WTC11 (cell line): ENCODE measurements around the gene LILRB1. TPM values are rescaled to one million over a fixed set of nuclear protein-coding genes. Genes with fewer than 3 reads are reported as not detected.

Source experiments
- ATAC-seq: fragments of 200-7000 bp; cut with Tn5 transposase; 2 replicates; pipeline ENCODE4 v1.10.0; 2021; ENCODE audit warnings: mild to moderate bottlenecking, moderate library complexity
- CTCF ChIA-PET: fragments of 300-600 bp; sonication (Branson Sonifier 250); formaldehyde crosslinking; loops from one replicate; lab custom pipeline; 2021; ENCODE audit warnings: antibody characterized with exemption; lab: Charles Lee
- POLR2A ChIA-PET: fragments of 350-600 bp; sonication (Branson Sonifier 250); formaldehyde crosslinking; loops from one replicate; lab custom pipeline; 2021; ENCODE audit warnings: antibody characterized with exemption; lab: Charles Lee
- DNase-seq: peaks from one replicate; pipeline ENCODE4 v3.0.0; 2021; ENCODE audit warnings: low spot score
- H3K27ac Mint-ChIP-seq: 2 replicates; pipeline ENCODE4 v1.8.0; 2021; ENCODE audit warnings: mixed read lengths
- H3K27me3 Mint-ChIP-seq: 2 replicates; pipeline ENCODE4 v1.8.0; 2021; ENCODE audit warnings: low read depth, mild to moderate bottlenecking, moderate library complexity, mixed read lengths
- H3K36me3 Mint-ChIP-seq: 2 replicates; pipeline ENCODE4 v1.8.0; 2021; ENCODE audit warnings: mixed read lengths
- H3K4me1 Mint-ChIP-seq: 2 replicates; pipeline ENCODE4 v1.8.0; 2022; ENCODE audit warnings: mixed read lengths
- H3K4me3 Mint-ChIP-seq: 2 replicates; pipeline ENCODE4 v1.8.0; 2021; ENCODE audit warnings: mild to moderate bottlenecking, moderate library complexity, mixed read lengths
- H3K9me3 Mint-ChIP-seq: 2 replicates; pipeline ENCODE4 v1.8.0; 2021; ENCODE audit warnings: mixed read lengths
- ATF2 ChIP-seq: sonication (generic); formaldehyde crosslinking; IDR thresholded peaks from 2 replicates; pipeline ENCODE4 v1.8.1; 2022; ENCODE audit warnings: low read depth, missing genetic modification reagents, borderline replicate concordance
- E2F4 ChIP-seq: sonication (generic); formaldehyde crosslinking; IDR thresholded peaks from 2 replicates; pipeline ENCODE4 v1.8.1; 2022; ENCODE audit warnings: low read depth, mild to moderate bottlenecking, moderate library complexity, missing genetic modification reagents, borderline replicate concordance
- E2F5 ChIP-seq: sonication (generic); formaldehyde crosslinking; IDR thresholded peaks from 2 replicates; pipeline ENCODE4 v1.8.1; 2022; ENCODE audit warnings: mild to moderate bottlenecking, moderate library complexity, missing genetic modification reagents
- FOXJ3 ChIP-seq: sonication (generic); formaldehyde crosslinking; IDR thresholded peaks from 2 replicates; pipeline ENCODE4 v1.9.0; 2021; ENCODE audit warnings: missing genetic modification reagents, mild to moderate bottlenecking, borderline replicate concordance
- MXD4 ChIP-seq: fragments of 250-450 bp; sonication (Bioruptor Pico); IDR thresholded peaks from 2 replicates; pipeline ENCODE4 v1.8.0; 2021; ENCODE audit warnings: mild to moderate bottlenecking, moderate library complexity, borderline replicate concordance
- MYBL2 ChIP-seq: sonication (generic); formaldehyde crosslinking; IDR thresholded peaks from 2 replicates; pipeline ENCODE4 v1.8.1; 2023; ENCODE audit warnings: mild to moderate bottlenecking, moderate library complexity, missing genetic modification reagents
- NR2C2 ChIP-seq: sonication (generic); formaldehyde crosslinking; IDR thresholded peaks from 2 replicates; pipeline ENCODE4 v1.8.0; 2022; ENCODE audit warnings: mild to moderate bottlenecking, missing genetic modification reagents
- SMAD3 ChIP-seq: sonication (generic); formaldehyde crosslinking; IDR thresholded peaks from 2 replicates; pipeline ENCODE4 v1.8.0; 2022; ENCODE audit warnings: missing genetic modification reagents, mild to moderate bottlenecking, borderline replicate concordance
- ZNF263 ChIP-seq: sonication (generic); formaldehyde crosslinking; IDR thresholded peaks from 2 replicates; pipeline ENCODE4 v1.8.1; 2022; ENCODE audit warnings: low read depth, mild to moderate bottlenecking, moderate library complexity, missing genetic modification reagents
- ZNF416 ChIP-seq: fragments of 250-450 bp; sonication (Bioruptor Pico); IDR thresholded peaks from 2 replicates; pipeline ENCODE4 v1.9.0; 2021; ENCODE audit warnings: mild to moderate bottlenecking, inconsistent platforms
- ZNF423 ChIP-seq: fragments of 250-450 bp; sonication (Bioruptor Pico); IDR thresholded peaks from 2 replicates; pipeline ENCODE4 v2.1.2; 2022; ENCODE audit warnings: mild to moderate bottlenecking, moderate library complexity
- ZNF671 ChIP-seq: fragments of 250-450 bp; sonication (Bioruptor Pico); IDR thresholded peaks from 2 replicates; pipeline ENCODE4 v1.8.0; 2021; ENCODE audit warnings: mild to moderate bottlenecking
- ZSCAN18 ChIP-seq: fragments of 250-450 bp; sonication (Bioruptor Pico); IDR thresholded peaks from 2 replicates; pipeline ENCODE4 v2.1.2; 2022; ENCODE audit warnings: mild to moderate bottlenecking, moderate library complexity
- total RNA-seq: library from RNA; stranded (reverse); gene quantifications from 3 replicates; pipeline ENCODE4 v1.2.3, GENCODE V29; 2021
- TF ChIP-seq, protein P1 (sequence below): fragments of 250-450 bp; sonication (Bioruptor Pico); IDR thresholded peaks from 2 replicates; pipeline ENCODE4 v1.9.0; 2021; ENCODE audit warnings: mild to moderate bottlenecking
- TF ChIP-seq, protein P2 (sequence below): sonication (generic); formaldehyde crosslinking; IDR thresholded peaks from 2 replicates; pipeline ENCODE4 v1.8.0; 2023; ENCODE audit warnings: missing genetic modification reagents, mild to moderate bottlenecking, borderline replicate concordance
- TF ChIP-seq, protein P3 (sequence below): sonication (generic); formaldehyde crosslinking; IDR thresholded peaks from 2 replicates; pipeline ENCODE4 v1.8.1; 2022; ENCODE audit warnings: missing genetic modification reagents, borderline replicate concordance
- TF ChIP-seq, protein P4 (sequence below): sonication (generic); formaldehyde crosslinking; IDR thresholded peaks from 2 replicates; pipeline ENCODE4 v1.8.1; 2023; ENCODE audit warnings: mild to moderate bottlenecking, missing genetic modification reagents

Gene LILRB1
- total RNA-seq, 1 experiment from 2014 or later = not detected

DNA sequence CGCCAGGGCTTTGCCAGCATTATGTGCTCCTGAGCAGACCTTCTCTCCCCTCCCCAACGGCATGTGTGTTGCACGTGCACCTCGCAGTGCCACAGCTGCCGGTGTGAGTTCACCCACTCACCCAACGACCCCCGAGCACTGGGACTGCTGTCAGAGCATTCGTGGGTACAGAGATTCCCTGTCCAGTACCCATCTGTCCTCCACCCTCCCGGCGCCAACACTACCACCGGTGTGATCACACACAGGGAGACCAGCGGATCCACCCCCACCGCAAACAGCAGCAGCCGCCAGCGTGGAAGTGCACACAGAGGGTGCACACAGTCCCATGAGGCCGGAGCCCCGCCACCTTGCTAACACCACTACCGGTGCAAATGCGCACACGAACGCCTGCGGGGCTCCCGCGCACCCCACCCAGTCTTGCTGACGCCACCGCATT, 20.9 kb upstream of the LILRB1 start:
- ChIA-PET CTCF (no interaction called here), POLR2A (no interaction called here)
- Mint-ChIP-seq H3K9me3 (peaks cover 92% of the 10 kb centered on the region), H3K27me3 (peaks cover 9% of the 10 kb centered on the region; the same call in 1 of the 2 replicates), H3K36me3 (peaks cover 68% of the 10 kb centered on the region), H3K27ac (no peak overlapping the region), H3K4me3 (no peak overlapping the region), H3K4me1 (no peaks in the 10 kb centered on the region)
- TF ChIP-seq, protein P1, sequence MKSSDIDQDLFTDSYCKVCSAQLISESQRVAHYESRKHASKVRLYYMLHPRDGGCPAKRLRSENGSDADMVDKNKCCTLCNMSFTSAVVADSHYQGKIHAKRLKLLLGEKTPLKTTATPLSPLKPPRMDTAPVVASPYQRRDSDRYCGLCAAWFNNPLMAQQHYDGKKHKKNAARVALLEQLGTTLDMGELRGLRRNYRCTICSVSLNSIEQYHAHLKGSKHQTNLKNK (CRISPR knock-in tag) = no peak
- TF ChIP-seq, protein P2, sequence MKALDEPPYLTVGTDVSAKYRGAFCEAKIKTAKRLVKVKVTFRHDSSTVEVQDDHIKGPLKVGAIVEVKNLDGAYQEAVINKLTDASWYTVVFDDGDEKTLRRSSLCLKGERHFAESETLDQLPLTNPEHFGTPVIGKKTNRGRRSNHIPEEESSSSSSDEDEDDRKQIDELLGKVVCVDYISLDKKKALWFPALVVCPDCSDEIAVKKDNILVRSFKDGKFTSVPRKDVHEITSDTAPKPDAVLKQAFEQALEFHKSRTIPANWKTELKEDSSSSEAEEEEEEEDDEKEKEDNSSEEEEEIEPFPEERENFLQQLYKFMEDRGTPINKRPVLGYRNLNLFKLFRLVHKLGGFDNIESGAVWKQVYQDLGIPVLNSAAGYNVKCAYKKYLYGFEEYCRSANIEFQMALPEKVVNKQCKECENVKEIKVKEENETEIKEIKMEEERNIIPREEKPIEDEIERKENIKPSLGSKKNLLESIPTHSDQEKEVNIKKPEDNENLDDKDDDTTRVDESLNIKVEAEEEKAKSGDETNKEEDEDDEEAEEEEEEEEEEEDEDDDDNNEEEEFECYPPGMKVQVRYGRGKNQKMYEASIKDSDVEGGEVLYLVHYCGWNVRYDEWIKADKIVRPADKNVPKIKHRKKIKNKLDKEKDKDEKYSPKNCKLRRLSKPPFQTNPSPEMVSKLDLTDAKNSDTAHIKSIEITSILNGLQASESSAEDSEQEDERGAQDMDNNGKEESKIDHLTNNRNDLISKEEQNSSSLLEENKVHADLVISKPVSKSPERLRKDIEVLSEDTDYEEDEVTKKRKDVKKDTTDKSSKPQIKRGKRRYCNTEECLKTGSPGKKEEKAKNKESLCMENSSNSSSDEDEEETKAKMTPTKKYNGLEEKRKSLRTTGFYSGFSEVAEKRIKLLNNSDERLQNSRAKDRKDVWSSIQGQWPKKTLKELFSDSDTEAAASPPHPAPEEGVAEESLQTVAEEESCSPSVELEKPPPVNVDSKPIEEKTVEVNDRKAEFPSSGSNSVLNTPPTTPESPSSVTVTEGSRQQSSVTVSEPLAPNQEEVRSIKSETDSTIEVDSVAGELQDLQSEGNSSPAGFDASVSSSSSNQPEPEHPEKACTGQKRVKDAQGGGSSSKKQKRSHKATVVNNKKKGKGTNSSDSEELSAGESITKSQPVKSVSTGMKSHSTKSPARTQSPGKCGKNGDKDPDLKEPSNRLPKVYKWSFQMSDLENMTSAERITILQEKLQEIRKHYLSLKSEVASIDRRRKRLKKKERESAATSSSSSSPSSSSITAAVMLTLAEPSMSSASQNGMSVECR (CRISPR knock-in tag) = no peak
- no peak for TF ChIP-seq ZSCAN18 (CRISPR knock-in tag)
- no peak for TF ChIP-seq E2F4
- no peak for TF ChIP-seq ZNF416 (CRISPR knock-in tag)
- TF ChIP-seq, protein P3, sequence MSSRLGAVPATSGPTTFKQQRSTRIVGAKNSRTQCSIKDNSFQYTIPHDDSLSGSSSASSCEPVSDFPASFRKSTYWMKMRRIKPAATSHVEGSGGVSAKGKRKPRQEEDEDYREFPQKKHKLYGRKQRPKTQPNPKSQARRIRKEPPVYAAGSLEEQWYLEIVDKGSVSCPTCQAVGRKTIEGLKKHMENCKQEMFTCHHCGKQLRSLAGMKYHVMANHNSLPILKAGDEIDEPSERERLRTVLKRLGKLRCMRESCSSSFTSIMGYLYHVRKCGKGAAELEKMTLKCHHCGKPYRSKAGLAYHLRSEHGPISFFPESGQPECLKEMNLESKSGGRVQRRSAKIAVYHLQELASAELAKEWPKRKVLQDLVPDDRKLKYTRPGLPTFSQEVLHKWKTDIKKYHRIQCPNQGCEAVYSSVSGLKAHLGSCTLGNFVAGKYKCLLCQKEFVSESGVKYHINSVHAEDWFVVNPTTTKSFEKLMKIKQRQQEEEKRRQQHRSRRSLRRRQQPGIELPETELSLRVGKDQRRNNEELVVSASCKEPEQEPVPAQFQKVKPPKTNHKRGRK (CRISPR knock-in tag) = no peak
- no peak for TF ChIP-seq ZNF671 (CRISPR knock-in tag)
- no peak for ATAC-seq
- DNase-seq = no peak

- Mint-ChIP-seq H3K4me3 (no peak overlapping the region), H3K27me3 (peaks cover 13% of the 10 kb centered on the region), H3K9me3 (peaks cover 92% of the 10 kb centered on the region), H3K36me3 (peaks cover 64% of the 10 kb centered on the region), H3K27ac (no peak overlapping the region), H3K4me1 (no peaks in the 10 kb centered on the region)
- ChIA-PET POLR2A (no interaction called here), CTCF (no interaction called here)
- ATAC-seq = no peak
- TF ChIP-seq, protein P4, sequence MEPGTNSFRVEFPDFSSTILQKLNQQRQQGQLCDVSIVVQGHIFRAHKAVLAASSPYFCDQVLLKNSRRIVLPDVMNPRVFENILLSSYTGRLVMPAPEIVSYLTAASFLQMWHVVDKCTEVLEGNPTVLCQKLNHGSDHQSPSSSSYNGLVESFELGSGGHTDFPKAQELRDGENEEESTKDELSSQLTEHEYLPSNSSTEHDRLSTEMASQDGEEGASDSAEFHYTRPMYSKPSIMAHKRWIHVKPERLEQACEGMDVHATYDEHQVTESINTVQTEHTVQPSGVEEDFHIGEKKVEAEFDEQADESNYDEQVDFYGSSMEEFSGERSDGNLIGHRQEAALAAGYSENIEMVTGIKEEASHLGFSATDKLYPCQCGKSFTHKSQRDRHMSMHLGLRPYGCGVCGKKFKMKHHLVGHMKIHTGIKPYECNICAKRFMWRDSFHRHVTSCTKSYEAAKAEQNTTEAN (CRISPR knock-in tag) = no peak
- no peak for TF ChIP-seq MYBL2 (CRISPR knock-in tag)
- no peak for TF ChIP-seq ATF2 (CRISPR knock-in tag)
- no peak for TF ChIP-seq NR2C2 (CRISPR knock-in tag)
- TF ChIP-seq ZNF263 (CRISPR knock-in tag) = no peak
- TF ChIP-seq FOXJ3 = no peak
- no peak for TF ChIP-seq E2F5 (CRISPR knock-in tag)
- no peak for TF ChIP-seq SMAD3
- no peak for TF ChIP-seq MXD4 (CRISPR knock-in tag)
- no peak for TF ChIP-seq ZNF423
- no peak for DNase-seq
These were observed 17.9 kb upstream of the LILRB1 start for GRCh38 chr19:54612428-54612827.
